Measurements from ENCODE around the gene RPS26. TPM values are rescaled to one million over a fixed set of nuclear protein-coding genes. Genes with fewer than 3 reads are reported as not detected.
"Not testable (repeated sequence)": the region's sequence is repeated elsewhere in the genome, so short reads cannot be mapped to it uniquely, and the experiment has no call there.

The RPS26 gene
- total RNA-seq, 2 donors from 2014 or later, result 54.5 to 73.9 TPM

DNA sequence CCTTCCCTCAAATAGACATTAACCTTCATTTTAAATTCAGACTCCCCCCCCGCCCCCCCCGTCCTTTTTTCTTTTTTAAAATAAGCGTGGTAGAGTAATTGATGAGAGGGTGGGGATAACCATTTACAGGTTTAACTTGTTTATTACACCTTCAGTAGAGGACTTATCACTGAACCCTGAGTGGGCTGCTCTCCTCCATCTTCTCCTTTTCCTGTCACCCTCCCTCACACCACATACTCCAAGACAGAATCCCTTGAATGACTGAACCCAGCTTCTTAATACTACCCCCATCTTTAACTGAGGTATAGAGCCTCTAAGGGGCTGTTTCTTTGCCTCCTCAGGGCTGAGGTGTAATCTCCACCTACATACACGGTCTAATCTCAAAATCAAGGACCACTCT, 24.5 kb upstream of the RPS26 start:
- DNase-seq (no peak), ATAC-seq (no peak)
- intact Hi-C loops (cut with DNase I, micrococcal nuclease), result no loop called here

DNA sequence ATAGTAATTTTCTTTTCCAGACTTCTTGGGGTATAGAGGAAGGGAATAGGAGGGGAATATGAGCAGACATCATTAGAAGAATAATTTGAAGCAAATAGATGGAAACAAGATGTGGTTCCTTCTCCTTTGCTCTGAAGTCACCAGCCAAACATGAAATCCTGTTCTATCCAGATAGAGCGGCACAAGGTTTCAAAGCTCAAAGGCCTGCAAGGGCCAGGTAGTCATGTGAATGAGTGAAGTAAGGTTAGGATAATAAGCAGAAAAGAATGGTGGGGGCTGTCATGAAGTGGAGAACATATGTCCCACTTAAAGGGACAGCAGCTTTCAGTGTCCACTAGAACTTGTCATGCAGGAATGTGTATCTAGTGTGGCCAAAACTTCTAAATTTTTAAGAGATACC, 23.4 kb upstream of the RPS26 start:
- DNase-seq (no peak), ATAC-seq (no peak)
- intact Hi-C loops (cut with DNase I, micrococcal nuclease), result no loop called here

DNA sequence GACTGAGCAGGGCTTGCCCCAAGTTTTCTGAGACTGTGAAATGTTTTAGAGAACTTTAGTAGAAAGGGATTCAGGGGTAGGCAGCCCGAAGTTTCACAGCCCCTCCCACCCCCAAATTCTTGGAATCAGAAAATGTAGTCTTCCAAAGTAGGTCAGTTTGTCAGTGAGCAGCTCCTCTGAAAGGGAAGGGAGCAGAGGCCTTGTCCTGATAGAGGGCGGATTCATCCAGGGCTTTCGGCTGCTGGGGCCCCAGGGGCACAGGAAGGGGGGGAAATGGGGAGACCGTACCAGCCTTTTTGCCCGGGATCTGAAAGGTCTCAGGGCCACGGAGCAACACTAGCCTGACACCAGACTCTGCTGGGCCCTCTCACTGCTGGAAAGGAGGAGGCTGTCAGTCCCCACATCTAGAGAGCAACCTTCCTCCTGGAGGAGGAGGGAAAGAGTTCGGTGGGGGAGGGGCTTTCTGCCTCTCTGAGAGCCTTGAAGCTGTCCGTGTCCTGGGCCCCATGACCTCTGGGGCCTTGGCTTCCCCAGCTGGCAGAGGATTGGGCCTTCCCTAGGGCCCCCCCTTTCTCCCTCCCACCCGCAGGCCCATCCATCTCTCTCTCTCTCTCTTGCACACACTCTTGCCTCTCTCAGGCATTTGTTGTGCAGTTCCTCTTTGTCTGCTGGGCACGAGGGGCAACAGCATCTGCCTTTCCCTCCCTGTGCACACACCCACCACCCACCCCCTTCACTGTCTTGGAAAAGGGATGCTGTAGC, 21.1 kb upstream of the RPS26 start, which contains the start of gene IKZF4:
IKZF4 (plus strand) TSS at position 621 of the 762 bp plus-strand sequence. CDS start 451 bp downstream, outside the sequence.
- ATAC-seq, result peak; percentile 19
- peak; percentile 50 to 53 for DNase-seq
- intact Hi-C loops (cut with DNase I, micrococcal nuclease), result no loop called here

DNA sequence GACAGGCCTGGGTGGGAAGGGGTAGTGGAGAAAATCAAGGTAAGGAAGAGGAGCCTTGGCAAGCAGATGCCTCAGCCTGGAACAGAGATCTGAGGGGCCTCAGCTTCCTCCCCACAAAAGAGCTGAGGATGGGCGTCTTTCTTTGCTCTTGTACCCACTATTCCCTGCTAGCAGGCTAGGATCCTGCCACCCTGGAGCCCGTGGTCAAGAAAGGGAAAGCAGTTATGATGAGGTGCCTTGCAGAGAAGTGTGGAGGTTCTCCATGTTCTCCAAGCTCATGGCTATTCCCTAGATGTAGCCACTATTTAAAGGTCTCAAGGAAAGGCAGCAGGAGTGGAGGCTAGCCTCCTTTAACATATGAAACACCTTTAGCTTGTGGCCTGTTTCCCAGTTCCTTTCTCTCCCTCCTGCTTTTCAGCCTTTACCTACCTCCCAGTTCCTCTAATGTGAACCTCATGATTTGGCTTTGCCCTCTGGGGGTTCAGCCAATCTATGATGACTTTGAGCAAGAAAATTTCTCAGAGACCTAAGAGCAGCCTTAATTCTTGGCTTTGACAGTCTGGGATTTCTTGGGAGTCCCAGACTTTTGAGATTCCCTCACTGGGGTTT, 19.7 kb upstream of the RPS26 start:
- intact Hi-C loops (cut with DNase I, micrococcal nuclease), result no loop called here
- ATAC-seq (no peak), DNase-seq (no peak)

DNA sequence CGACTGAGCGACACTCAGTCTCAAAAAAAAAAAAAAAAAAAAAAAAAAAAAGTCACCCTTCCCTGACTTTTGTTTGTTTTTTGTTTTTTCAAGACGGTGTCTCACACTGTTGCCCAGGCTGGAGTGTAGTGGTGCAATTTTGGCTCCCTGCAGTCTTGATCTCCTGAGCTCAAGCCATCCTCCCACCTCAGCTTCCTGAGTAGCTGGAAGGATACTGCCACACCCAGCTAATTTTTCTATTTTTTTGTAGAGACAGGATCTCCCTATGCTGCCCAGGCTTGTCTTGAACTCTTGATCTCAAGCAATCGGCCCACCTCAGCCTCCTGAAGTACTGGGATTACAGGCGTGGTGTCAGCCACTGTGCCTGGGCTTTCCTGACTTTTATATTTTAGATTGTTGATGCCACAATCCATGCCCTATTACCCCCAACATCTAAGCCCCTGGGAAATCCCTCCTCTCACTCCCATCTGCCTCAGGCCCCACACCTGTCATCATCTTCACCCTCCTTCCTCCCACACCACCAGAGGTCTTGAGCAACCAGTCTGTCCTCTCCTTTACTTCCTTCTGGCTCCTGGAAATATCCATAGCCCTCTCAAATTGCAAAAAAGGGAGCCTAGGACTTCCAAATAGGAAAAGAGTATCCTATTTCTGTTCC, 13.1 kb upstream of the RPS26 start:
- ATAC-seq (no peak), DNase-seq (no peak)
- intact Hi-C loops (cut with DNase I, micrococcal nuclease), result no loop called here

DNA sequence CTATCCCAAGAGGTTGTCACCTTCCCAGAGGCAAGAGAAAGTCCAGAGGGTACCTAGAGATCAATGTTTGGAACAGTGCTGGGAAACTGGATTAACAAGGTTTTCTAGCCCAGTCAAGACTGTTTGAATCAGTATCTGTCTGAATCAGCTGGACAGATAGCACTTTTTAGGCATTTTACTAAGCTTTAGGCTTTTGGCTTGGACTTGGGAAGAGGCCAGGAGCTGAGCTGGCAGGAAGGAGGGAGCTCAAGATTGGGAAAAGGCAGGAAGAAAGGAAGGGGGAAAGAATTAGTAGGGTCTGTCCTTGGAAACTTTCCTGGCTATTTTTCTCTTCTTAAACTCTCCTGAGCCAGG, 12.6 kb upstream of the RPS26 start:
- ATAC-seq (peak; percentile 11), DNase-seq (no peak)
- intact Hi-C loops (cut with DNase I, micrococcal nuclease), result no loop called here

DNA sequence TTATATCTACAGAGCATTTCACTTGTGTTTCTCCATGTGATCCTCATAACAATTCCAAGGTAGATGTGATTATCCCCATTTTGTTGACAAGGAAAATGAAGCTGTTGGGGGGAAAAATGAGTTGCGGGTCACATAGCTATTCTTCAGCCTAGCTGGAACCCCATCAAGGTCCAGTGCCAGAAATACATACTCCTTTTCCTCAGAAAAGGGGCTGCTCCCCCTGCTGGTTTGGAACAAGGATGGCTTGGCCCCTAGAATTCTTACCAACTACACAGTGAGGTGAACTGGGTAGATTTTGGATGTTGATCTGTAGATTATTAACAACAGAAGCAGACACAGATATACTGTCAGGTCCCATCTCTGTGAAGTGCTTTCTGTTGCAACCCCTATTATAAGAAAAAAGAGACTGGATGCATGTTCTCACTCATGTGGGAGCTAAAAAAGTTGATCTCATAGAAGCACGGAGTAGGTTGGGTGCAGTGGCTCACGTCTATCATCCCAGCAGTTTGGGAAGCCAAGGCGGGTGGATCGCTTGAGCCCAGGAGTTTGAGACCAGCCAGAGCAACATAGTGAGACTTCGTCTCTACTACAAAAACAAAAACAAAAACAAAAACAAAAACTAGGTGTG, 11.9 kb upstream of the RPS26 start:
- ATAC-seq (peak; percentile 89), DNase-seq (peak in 1 of 2 donors; percentile 56)
- intact Hi-C loops (cut with DNase I, micrococcal nuclease), result no loop called here

DNA sequence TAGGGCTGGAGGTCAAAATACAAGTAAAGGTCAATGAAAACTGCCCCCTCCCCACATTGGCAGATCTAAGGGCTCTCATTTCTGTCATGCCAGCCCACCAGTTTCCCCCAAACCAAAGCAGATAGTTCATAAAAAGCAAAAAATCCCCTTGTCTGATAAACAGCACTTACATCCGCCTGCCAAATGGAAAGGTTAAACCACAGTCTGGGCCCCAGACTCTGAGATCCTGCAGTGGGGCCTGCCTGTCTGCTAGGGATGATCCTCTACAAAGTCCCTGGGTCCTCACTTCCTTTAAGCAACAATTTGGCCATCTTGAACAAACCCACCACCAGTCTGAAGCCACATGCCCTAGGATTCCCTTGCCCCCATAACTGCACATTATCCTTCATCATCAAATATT, 9.7 kb upstream of the RPS26 start:
- no peak for DNase-seq
- intact Hi-C loops (cut with DNase I, micrococcal nuclease), result no loop called here
- no peak for ATAC-seq

DNA sequence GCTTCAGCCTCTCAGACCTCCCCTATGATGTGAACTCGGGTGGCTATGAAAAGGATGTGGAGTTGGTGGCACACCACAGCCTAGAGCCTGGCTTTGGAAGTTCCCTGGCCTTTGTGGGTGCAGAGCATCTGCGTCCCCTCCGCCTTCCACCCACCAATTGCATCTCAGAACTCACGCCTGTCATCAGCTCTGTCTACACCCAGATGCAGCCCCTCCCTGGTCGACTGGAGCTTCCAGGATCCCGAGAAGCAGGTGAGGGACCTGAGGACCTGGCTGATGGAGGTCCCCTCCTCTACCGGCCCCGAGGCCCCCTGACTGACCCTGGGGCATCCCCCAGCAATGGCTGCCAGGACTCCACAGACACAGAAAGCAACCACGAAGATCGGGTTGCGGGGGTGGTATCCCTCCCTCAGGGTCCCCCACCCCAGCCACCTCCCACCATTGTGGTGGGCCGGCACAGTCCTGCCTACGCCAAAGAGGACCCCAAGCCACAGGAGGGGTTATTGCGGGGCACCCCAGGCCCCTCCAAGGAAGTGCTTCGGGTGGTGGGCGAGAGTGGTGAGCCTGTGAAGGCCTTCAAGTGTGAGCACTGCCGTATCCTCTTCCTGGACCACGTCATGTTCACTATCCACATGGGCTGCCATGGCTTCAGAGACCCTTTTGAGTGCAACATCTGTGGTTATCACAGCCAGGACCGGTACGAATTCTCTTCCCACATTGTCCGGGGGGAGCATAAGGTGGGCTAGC, 7.0 kb upstream of the RPS26 start:
- DNase-seq (no peak), ATAC-seq (no peak)
- intact Hi-C loops (cut with DNase I, micrococcal nuclease), result loop anchor here in 1 of 2 donors (5.0 kb wide), 1 partner anchor 37 kb away; the partner anchor contains the start of gene SUOX

DNA sequence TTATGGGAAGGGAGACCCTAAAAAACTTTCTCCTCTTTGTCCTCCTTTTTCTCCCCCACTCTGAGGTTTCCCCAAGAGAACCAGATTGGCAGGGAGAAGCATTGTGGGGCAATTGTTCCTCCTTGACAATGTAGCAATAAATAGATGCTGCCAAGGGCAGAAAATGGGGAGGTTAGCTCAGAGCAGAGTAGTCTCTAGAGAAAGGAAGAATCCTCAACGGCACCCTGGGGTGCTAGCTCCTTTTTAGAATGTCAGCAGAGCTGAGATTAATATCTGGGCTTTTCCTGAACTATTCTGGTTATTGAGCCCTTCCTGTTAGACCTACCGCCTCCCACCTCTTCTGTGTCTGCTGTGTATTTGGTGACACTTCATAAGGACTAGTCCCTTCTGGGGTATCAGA, 4.6 kb upstream of the RPS26 start:
- no peak for DNase-seq
- ATAC-seq, result no peak
- intact Hi-C loops (cut with DNase I, micrococcal nuclease), result loop anchor here in 1 of 2 donors (5.0 kb wide), 1 partner anchor 40 kb away; the partner anchor contains the start of gene SUOX

DNA sequence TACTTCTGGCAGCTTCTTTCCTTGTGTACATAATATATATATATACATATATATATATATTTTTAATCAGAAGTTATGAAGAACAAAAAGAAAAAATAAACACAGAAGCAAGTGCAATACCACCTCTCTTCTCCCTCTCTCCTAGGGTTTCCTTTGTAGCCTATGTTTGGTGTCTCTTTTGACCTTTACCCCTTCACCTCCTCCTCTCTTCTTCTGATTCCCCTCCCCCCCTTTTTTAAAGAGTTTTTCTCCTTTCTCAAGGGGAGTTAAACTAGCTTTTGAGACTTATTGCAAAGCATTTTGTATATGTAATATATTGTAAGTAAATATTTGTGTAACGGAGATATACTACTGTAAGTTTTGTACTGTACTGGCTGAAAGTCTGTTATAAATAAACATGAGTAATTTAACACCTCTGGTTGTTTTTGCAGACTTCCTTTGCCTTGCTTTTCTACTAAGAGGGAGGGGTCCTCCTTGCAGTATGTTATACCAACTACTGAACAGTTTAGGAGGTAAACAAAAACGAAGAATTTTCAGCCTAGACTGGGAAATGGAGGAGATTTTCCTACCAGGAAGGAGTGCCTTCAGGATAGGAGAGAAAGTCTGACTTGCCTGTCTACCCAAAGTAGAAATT, 3.6 kb upstream of the RPS26 start:
- DNase-seq (no peak), ATAC-seq (no peak)
- intact Hi-C loops (cut with DNase I, micrococcal nuclease), result loop anchor here in 1 of 2 donors (5.0 kb wide), 1 partner anchor 41 kb away; the partner anchor contains the start of gene SUOX

DNA sequence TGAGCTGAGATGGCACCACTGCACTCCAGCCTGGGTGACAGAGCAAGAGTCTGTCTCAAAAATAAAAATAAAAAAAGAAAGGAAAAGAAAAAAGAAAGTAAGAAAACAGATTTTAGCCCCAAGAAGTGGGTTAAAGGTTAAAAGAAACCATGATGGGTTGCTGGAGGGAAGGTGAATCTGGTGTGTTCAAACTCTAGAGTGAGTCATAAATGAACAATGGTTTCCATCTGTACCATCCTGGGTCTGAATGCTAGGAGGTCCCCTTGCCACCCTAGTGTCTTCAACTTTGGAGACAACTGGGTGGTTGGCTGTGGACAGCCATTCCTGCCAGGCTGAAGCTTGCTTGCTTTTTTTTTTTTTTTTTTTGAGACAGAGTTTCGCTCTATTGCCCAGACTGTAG, 1.6 kb upstream of the RPS26 start:
- no peak for ATAC-seq
- intact Hi-C loops (cut with DNase I, micrococcal nuclease), result no loop called here
- no peak for DNase-seq

DNA sequence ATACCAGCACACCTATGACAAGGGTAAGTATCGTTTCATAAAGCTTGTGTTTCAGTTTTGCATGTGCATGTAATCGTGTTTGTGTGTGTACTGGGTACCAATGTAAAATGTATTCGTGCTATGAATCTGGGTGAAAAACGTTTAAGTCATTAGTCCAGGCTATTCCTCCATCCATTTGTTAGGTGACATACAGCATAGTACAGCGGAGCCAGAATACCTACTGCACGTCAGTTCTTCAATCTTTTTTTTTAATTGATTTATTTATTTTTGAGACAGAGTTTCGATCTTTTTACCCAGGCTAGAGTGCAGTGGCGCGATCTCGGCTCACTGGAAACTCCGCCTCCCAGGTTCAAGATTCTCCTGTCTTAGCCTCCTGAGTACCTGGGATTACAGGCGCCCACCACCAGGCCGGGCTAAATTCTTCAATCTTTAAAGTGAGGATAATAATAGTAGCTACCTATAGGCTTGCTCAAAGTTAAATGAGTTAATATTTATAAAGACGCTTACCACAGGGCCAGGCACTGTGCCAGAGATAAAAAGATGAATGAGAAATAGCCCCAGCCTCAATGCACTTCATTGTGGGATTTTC, 661 bp upstream of the RPS26 start:
- ATAC-seq, result no peak
- peak in 1 of 2 donors; percentile 27 for DNase-seq
- intact Hi-C loops (cut with DNase I, micrococcal nuclease), result no loop called here

DNA sequence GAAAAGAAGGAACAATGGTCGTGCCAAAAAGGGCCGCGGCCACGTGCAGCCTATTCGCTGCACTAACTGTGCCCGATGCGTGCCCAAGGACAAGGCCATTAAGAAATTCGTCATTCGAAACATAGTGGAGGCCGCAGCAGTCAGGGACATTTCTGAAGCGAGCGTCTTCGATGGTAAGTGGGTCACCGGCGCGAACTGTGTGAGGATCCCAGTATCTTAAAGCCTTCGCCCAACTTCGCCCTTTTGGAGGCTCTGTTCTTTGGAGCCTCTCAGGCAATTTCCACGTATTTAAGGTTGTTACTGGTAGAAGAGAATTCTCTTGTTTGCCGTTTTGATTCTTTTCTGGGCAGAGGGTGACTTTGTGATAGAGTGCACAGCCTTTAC, 704 bp downstream of the RPS26 start:
- DNase-seq; intact Hi-C loops (cut with DNase I, micrococcal nuclease): not testable (repeated sequence)
- peak; percentile 1 for ATAC-seq

DNA sequence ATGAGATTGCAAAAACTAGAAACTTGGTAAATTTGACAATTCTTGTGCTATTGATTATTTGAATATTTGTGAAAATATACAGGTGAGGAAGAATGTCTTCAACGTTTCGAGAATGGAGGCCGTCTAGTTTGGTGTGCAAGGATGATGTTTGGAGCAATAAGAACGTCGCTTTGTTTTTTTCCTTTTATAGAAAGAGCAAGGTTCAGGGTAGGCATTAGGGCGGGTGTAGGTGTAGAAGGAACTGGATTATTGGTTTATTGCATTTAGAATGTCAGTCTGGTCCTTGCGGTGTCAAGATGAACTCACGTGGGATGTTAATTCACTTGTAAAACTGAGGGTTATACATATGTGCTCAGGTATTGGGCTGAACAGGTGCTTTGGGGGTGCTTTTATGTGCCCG, 1.1 kb downstream of the RPS26 start:
- DNase-seq, result peak in 1 of 2 donors; percentile 36
- intact Hi-C loops (cut with DNase I, micrococcal nuclease), result no loop called here
- ATAC-seq, result peak; percentile 69

DNA sequence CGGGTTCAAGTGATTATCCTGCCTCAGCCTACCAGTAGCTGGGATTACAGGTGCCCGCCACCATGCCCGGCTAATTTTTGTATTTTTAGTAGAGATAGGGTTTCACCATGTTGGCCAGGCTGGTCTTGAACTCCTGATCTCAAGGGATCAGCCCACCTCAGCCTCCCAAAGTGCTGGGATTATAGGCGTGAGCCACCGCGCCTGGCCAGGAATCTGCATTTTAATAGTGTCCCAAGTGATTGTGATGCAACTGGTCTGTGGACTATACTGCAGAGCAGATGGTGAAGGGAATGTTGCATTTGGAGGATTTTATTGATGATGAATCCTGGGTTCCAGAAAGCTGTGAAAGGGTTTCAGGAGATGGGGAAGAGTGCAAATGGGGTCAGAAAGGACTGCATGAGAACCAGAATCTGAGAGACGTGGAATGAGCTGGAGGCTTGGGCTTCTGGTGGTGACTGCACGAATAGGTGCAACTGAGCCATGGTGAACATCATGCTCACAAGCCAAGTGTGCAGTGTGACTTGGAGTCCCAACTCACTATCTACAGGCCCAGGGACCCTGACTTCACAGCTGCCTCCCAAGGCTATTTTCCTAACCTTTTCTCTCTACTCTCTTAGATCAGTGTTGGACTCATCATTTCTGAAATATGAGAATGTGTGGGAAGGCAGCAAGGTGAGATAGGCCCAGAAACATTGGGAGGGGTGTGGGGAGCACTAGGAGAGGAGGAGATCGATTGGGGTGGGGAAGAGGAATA, 4.5 kb downstream of the RPS26 start:
- DNase-seq, result no peak
- intact Hi-C loops (cut with DNase I, micrococcal nuclease), result no loop called here
- no peak for ATAC-seq

DNA sequence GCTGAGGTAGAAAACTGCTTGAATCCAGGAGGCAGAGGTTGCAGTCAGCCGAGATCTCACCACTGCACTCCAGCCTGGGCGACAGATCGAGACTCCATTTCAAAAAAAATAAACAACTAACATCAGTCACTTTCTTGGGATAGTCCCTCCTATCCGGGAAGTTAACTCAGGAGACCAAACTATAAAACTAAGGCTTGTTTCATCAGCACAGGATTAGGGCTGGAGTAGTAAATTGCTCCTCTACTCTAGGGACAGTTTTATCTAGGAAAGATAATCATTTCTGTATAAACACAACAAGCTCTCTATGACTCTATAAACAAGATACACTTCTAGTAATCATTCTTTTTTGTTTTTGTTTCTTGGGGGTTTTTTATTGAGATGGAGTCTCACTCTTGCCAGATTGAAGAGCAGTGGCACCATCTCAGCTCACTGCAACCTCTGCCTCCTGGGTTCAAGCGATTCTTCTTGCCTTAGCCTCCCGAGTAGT, 11.7 kb downstream of the RPS26 start:
- ATAC-seq (no peak), DNase-seq (no peak)
- intact Hi-C loops (cut with DNase I, micrococcal nuclease), result no loop called here

All from left colon (tissue), 2 donors.